ENCODE results near the gene CD163L1. TPM values are rescaled to one million over a fixed set of nuclear protein-coding genes. Genes with fewer than 3 reads are reported as not detected.
A peak's percentile ranks its signal among the peaks of the same experiment; 100 is the strongest.

CD163L1 gene
- total and polyA plus RNA-seq, 9 of the 15 experiments (the other 6 are each of a cell fraction or from before 2014, with no cell fraction given), result 0.54 to 9.2 (median 2.0) TPM

DNA sequence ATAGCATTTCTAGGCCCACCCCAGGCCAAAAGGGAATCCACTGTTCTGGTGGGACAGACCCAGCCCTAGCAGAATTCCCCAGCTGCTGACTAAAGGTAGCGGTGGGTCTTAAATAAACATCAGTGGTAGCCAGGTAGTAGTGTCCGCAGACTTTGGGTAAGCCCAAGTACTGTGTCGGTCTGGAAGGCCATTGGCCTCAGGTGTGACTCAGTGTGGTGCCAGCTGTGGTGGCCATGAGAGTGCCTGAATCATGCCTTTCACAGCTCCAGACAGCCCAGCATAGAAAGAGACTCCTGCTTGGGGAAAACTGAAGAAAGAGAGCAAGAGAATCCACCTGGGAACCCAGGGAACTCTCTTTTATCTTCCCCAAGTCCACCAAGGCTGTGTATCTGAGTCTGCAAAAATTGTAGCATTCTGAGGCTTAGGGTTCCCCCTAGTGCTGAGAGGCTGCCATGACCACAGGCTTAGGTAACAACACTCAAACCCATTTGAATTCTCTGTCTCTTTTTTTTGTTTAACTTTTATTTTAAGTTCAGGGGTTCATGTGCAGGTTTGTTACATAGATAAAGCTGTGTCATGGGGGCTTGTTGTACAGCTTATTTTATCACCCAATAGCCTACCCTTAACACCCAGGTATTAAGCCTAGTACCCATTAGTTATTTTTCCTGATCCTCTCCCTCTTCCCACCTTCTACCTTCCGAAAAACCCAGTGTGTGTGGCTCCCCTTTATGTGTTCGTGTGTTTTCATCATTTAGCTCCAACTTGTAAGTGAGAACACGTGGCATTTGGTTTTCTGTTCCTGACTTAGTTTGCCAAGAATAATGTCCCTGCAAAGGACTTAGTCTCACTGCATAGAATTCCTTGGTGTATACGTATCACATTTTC is 16.7 kb upstream of the CD163L1 start (continued):
- TF ChIP-seq, protein P1, sequence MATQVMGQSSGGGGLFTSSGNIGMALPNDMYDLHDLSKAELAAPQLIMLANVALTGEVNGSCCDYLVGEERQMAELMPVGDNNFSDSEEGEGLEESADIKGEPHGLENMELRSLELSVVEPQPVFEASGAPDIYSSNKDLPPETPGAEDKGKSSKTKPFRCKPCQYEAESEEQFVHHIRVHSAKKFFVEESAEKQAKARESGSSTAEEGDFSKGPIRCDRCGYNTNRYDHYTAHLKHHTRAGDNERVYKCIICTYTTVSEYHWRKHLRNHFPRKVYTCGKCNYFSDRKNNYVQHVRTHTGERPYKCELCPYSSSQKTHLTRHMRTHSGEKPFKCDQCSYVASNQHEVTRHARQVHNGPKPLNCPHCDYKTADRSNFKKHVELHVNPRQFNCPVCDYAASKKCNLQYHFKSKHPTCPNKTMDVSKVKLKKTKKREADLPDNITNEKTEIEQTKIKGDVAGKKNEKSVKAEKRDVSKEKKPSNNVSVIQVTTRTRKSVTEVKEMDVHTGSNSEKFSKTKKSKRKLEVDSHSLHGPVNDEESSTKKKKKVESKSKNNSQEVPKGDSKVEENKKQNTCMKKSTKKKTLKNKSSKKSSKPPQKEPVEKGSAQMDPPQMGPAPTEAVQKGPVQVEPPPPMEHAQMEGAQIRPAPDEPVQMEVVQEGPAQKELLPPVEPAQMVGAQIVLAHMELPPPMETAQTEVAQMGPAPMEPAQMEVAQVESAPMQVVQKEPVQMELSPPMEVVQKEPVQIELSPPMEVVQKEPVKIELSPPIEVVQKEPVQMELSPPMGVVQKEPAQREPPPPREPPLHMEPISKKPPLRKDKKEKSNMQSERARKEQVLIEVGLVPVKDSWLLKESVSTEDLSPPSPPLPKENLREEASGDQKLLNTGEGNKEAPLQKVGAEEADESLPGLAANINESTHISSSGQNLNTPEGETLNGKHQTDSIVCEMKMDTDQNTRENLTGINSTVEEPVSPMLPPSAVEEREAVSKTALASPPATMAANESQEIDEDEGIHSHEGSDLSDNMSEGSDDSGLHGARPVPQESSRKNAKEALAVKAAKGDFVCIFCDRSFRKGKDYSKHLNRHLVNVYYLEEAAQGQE (IDR thresholded peaks at IDR 0.05; ENCODE audit: borderline replicate concordance), result peak; percentile 90
- TF ChIP-seq, protein P1 (CRISPR knock-in tag; IDR thresholded peaks at IDR 0.05; ENCODE audit: low read depth), result no peak
- TF ChIP-seq RAD21 (CRISPR knock-in tag; conservative IDR thresholded peaks at IDR 0.05 in 1 of 2, IDR thresholded peaks at IDR 0.05 in 1 of 2), result peak; percentile 90 to 96
- TF ChIP-seq MAFF (IDR thresholded peaks at IDR 0.05; ENCODE audit: low read length), result peak; percentile 66; the same call in 1 of the 2 replicates
- no peak for TF ChIP-seq ZNF133 (CRISPR knock-in tag; IDR thresholded peaks at IDR 0.05)
- no peak for TF ChIP-seq LCOR (CRISPR knock-in tag; IDR thresholded peaks at IDR 0.05)
- 0 out of 2 replicates have a peak, but pooled peaks have one; percentile 69 for TF ChIP-seq ARID2 (IDR thresholded peaks at IDR 0.05)
- TF ChIP-seq C11orf30 (IDR thresholded peaks at IDR 0.05; ENCODE audit: low read depth), result peak; percentile 64; the same call in 1 of the 2 replicates
- TF ChIP-seq CC2D1A (IDR thresholded peaks at IDR 0.05), result peak; percentile 47; the same call in 1 of the 2 replicates
- TF ChIP-seq STAG1 (CRISPR knock-in tag; IDR thresholded peaks at IDR 0.05; ENCODE audit: borderline replicate concordance), result peak; percentile 62; the same call in 1 of the 2 replicates
- 0 out of 2 replicates have a peak, but pooled peaks have one; percentile 16 for TF ChIP-seq L3MBTL2 (IDR thresholded peaks at IDR 0.05)
- TF ChIP-seq TSC22D4 (tag; IDR thresholded peaks at IDR 0.05), result no peak
- TF ChIP-seq FOXK1 (CRISPR knock-in tag; IDR thresholded peaks at IDR 0.05; ENCODE audit: borderline replicate concordance), result no peak
- TF ChIP-seq, protein P2, sequence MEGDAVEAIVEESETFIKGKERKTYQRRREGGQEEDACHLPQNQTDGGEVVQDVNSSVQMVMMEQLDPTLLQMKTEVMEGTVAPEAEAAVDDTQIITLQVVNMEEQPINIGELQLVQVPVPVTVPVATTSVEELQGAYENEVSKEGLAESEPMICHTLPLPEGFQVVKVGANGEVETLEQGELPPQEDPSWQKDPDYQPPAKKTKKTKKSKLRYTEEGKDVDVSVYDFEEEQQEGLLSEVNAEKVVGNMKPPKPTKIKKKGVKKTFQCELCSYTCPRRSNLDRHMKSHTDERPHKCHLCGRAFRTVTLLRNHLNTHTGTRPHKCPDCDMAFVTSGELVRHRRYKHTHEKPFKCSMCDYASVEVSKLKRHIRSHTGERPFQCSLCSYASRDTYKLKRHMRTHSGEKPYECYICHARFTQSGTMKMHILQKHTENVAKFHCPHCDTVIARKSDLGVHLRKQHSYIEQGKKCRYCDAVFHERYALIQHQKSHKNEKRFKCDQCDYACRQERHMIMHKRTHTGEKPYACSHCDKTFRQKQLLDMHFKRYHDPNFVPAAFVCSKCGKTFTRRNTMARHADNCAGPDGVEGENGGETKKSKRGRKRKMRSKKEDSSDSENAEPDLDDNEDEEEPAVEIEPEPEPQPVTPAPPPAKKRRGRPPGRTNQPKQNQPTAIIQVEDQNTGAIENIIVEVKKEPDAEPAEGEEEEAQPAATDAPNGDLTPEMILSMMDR (IDR thresholded peaks at IDR 0.05 in 2 of 3, conservative IDR thresholded peaks at IDR 0.05 in 1 of 3; ENCODE audit: insufficient read depth in 2 of 3, low read depth in 1 of 3, low read length in 3 of 3), result peak; percentile 72 to 91 (median 73); a peak in 5 of 6 replicates
- TF ChIP-seq NFE2 (IDR thresholded peaks at IDR 0.05; ENCODE audit: low read depth), result peak; percentile 46; the same call in 1 of the 2 replicates
- peak; percentile 93 for TF ChIP-seq SMC3 (conservative IDR thresholded peaks at IDR 0.05; ENCODE audit: insufficient read depth, low read depth, low read length)

Data from K562 (cell line).